Right lobe of liver (tissue), 6 donors: ENCODE data around the gene ZNF430. TPM values are rescaled to one million over a fixed set of nuclear protein-coding genes. Genes with fewer than 3 reads are reported as not detected.

Experiments
- ATAC-seq, 4 donors: fragments of 200-7000 bp; cut with Tn5 transposase; one replicate each; pipeline ENCODE4 v1.9.1; 2020; ENCODE audit warnings: mild to moderate bottlenecking in 4 of 4, moderate library complexity in 4 of 4
- DNase-seq, 3 donors: peaks; one replicate each; pipeline ENCODE4 v3.0.0-alpha.2; 2020
- H3K27ac ChIP-seq, 3 donors: fragments of 200-600 bp; one replicate each; pipeline ENCODE4 v1.8.0; 2022
- H3K27me3 ChIP-seq, 2 donors: fragments of 200-600 bp; one replicate each; pipeline ENCODE4 v1.8.0; 2022
- H3K36me3 ChIP-seq, 4 donors: fragments of 200-600 bp; sonication (generic) in 1 of 4; one replicate each; pipeline versions ENCODE4 v1.5.1 to v1.8.0; 2017 to 2022; ENCODE audit warnings: control low read depth in 1 of 4
- H3K4me1 ChIP-seq, 4 donors: fragments of 200-600 bp; sonication (generic) in 1 of 4; one replicate each; pipeline versions ENCODE4 v1.5.1 to v1.8.0; 2017 to 2022; ENCODE audit warnings: control low read depth in 1 of 4
- H3K4me3 ChIP-seq, 3 donors: fragments of 200-600 bp; one replicate each; pipeline ENCODE4 v1.8.0; 2022
- H3K9me3 ChIP-seq, 4 donors: fragments of 200-600 bp; sonication (generic) in 1 of 4; one replicate each; pipeline versions ENCODE4 v1.5.1 to v1.8.0; 2017 to 2022; ENCODE audit warnings: control low read depth in 1 of 4
- POLR2A ChIP-seq: fragments of 450-650 bp; IDR thresholded peaks from one replicate; pipeline ENCODE4 v1.6.1; 2017; ENCODE audit warnings: antibody characterized with exemption, mild to moderate bottlenecking
- WGBS: methylation state at CpG from one replicate; pipeline ENCODE4 v1.1.6; 2018; ENCODE audit warnings: low coverage, low lambda C conversion rate; ENCODE audit not compliant: insufficient coverage; ENCODE audit errors: missing lambda C conversion rate; 5-methylcytosine and 5-hydroxymethylcytosine counted together
- intact Hi-C, 2 donors: fragments of 100-400 bp; cut with DNase I; formaldehyde crosslinking; loops; one replicate each; pipeline versions ENCODE4 v1.11.2 to v1.14.1; 2022
- total RNA-seq, 6 experiments: library from RNA; depleted of rRNA in 2 of 6; stranded (reverse); fragments of >200 nt in 2 of 6; fragmentation: NEBNext Ultra II Directional in 3 of 6; extraction: Animal tissue kit (Norgen Biotek cat#: 25700) in 3 of 6; gene quantifications; one replicate each; pipeline versions ENCODE4 v1.1.0 to v1.2.4, GENCODE V29; 2016 to 2023
- TF ChIP-seq, protein P1 (sequence below), 4 donors: fragments of 200-600 bp in 3 of 4; fragments of 450-650 bp in 1 of 4; IDR thresholded peaks; one replicate each; pipeline versions ENCODE4 v1.5.1 to v1.8.0; 2016 to 2022; ENCODE audit warnings: antibody characterized with exemption in 4 of 4, mild to moderate bottlenecking in 2 of 4
- donor health status: DM: no; HTN: yes; CAD: no.
- donor health status: DM: no; HTN: no; CAD: no.
- donor health status: DM: no; HTN: no; CAD: no.
- donor health status: DM: no; HTN: yes; CAD: no.
- donor health status: DM: no; HTN: yes; CAD: no.

The ZNF430 gene
- total RNA-seq, 6 experiments from 2014 or later: 0.44 to 2.2 (median 1.2) TPM

DNA sequence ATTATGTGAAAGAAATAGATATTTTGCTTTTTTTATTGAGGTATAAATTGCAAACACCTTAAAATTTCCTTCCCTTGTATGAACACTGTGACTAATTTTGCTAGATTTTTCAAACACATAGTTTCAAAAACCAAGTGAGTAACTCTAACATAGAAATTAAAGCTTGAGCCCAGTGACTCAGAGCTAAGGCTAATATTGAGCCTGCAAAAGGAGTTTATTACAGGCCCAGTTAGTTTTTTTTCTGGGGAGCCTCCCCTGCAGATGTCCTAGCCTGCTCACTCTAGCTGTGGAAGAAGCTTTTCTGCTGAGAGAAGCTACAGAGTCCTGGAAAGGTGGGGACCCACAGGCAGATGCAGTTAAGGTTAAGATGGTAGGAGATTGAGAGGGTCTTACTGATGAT lies 3.4 kb downstream of the ZNF430 start:
- TF ChIP-seq POLR2A: no peak
- TF ChIP-seq, protein P1, sequence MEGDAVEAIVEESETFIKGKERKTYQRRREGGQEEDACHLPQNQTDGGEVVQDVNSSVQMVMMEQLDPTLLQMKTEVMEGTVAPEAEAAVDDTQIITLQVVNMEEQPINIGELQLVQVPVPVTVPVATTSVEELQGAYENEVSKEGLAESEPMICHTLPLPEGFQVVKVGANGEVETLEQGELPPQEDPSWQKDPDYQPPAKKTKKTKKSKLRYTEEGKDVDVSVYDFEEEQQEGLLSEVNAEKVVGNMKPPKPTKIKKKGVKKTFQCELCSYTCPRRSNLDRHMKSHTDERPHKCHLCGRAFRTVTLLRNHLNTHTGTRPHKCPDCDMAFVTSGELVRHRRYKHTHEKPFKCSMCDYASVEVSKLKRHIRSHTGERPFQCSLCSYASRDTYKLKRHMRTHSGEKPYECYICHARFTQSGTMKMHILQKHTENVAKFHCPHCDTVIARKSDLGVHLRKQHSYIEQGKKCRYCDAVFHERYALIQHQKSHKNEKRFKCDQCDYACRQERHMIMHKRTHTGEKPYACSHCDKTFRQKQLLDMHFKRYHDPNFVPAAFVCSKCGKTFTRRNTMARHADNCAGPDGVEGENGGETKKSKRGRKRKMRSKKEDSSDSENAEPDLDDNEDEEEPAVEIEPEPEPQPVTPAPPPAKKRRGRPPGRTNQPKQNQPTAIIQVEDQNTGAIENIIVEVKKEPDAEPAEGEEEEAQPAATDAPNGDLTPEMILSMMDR (IDR thresholded peaks at IDR 0.05): no peak
- no peaks in the 10 kb centered on the region for H3K36me3 ChIP-seq
- H3K27ac ChIP-seq: no peak overlapping the region
- no peaks in the 10 kb centered on the region for H3K9me3 ChIP-seq
- H3K4me3 ChIP-seq: no peak overlapping the region
- intact Hi-C loops: no loop called here
- no peaks in the 10 kb centered on the region for H3K27me3 ChIP-seq
- ATAC-seq: no peak
- DNase-seq: no peak
- no peaks in the 10 kb centered on the region for H3K4me1 ChIP-seq

DNA sequence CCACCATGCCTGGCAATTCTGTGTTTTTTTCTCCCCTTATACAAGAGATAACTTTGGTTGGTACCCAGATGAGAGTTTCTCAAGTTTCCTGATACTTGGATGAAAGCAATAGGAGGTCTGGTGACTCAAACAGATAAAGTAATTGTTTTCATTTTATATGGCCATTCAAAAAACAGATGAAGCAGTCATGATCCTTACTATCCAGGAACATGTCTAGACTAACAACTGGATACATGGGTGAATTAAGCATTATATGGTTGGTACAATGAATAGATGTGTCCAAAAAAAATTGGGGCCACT lies 8.5 kb downstream of the ZNF430 start:
- H3K27ac ChIP-seq: no peak overlapping the region
- TF ChIP-seq, protein P1 (IDR thresholded peaks at IDR 0.05): no peak
- H3K9me3 ChIP-seq: no peaks in the 10 kb centered on the region
- no peaks in the 10 kb centered on the region for H3K4me1 ChIP-seq
- H3K36me3 ChIP-seq: no peaks in the 10 kb centered on the region
- no peak for DNase-seq
- no peak overlapping the region for H3K4me3 ChIP-seq
- H3K27me3 ChIP-seq: no peaks in the 10 kb centered on the region
- no peak for ATAC-seq
- intact Hi-C loops: no loop called here

DNA sequence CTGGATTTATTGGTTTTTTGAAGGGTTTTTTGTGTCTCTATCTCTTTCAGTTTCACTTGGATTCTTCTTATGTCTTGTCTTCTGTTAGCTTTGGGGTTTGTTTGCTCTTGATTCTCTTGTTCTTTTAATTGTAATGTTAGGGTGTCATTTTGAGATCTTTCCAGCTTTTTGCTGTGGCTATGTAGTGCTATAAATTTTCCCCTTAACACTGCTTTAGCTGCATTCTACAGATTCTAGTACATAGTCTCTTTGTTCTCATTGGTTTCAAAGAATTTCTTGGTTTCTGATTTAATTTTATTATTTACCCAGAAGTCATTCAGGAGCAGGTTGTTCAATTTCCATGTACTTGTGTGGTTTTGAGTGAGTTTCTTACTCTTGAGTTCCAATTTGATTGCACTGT lies 24.6 kb downstream of the ZNF430 start:
- TF ChIP-seq POLR2A: no peak
- intact Hi-C loops: no loop called here

DNA sequence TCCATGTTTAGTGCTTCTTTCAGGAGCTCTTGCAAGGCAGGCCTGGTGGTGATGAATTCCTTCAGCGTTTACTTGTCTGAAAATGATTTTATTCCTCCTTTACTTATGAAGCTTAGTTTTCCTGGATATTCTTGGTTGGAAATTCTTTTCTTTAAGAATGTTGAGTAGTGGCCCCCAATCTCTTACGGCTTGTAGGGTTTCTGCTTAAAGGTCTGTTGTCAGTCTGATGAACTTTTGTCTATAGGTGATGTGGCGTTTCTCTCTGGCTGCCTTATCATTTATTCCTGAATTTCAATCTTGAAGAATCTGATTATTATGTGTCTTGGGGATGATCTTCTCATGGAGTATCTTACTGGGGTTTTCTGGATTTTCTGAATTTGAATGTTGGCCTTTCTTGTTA lies 26.0 kb downstream of the ZNF430 start:
- H3K27me3 ChIP-seq: no peaks in the 10 kb centered on the region
- H3K36me3 ChIP-seq: no peaks in the 10 kb centered on the region
- no peak for ATAC-seq
- 76% methylated on average over 3 of the region's 3 CpGs for WGBS
- TF ChIP-seq, protein P1 (IDR thresholded peaks at IDR 0.05): no peak
- no peak for TF ChIP-seq POLR2A
- H3K4me3 ChIP-seq: no peak overlapping the region
- no peak overlapping the region for H3K27ac ChIP-seq
- H3K9me3 ChIP-seq: no peaks in the 10 kb centered on the region
- DNase-seq: no peak
- intact Hi-C loops: no loop called here
- no peaks in the 10 kb centered on the region for H3K4me1 ChIP-seq

More for the DNA sequence above, 24.6 kb downstream of the ZNF430 start:
- H3K27ac ChIP-seq: no peak overlapping the region
- no peaks in the 10 kb centered on the region for H3K36me3 ChIP-seq
- no peaks in the 10 kb centered on the region for H3K9me3 ChIP-seq
- H3K4me3 ChIP-seq: no peak overlapping the region
- DNase-seq: no peak
- no peaks in the 10 kb centered on the region for H3K4me1 ChIP-seq
- ATAC-seq: no peak
- H3K27me3 ChIP-seq: no peaks in the 10 kb centered on the region

DNA sequence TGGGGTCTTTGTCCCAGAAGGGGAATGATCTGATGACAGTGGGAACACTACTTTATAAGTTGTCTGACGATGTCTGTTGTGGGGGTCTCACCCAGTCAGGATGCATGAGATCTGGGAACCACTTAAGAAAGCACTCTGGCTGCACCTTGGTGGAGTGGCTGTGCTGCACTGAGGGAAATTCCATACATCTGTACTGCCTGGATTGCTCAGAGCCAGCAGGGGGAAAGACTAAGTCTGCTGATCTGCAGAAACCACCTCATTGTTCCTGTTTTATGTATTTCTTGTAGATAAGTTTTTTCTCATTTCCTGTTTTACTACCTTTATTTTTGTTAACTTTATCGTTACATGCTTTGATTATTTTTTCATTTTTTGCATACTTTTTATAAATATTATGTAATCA lies 27.3 kb downstream of the ZNF430 start:
- Histone ChIP-seq H3K27ac (no peak overlapping the region), H3K36me3 (peaks cover 0 to under 1% (median 0%) of the 10 kb centered on the region in 4 donors), H3K4me3 (no peak overlapping the region), H3K4me1 (no peaks in the 10 kb centered on the region), H3K27me3 (no peaks in the 10 kb centered on the region), H3K9me3 (no peaks in the 10 kb centered on the region)
- ATAC-seq (no peak), DNase-seq (no peak)
- intact Hi-C loops: no loop called here
- WGBS: 81% methylated on average over 1 of the region's 2 CpGs
- TF ChIP-seq POLR2A: no peak
- TF ChIP-seq, protein P1 (IDR thresholded peaks at IDR 0.05): no peak
